K562 (cell line): ENCODE results near the gene TRIOBP. TPM values are rescaled to one million over a fixed set of nuclear protein-coding genes. Genes with fewer than 3 reads are reported as not detected.

ENCODE experiments used
- ATAC-seq: fragments of 200-7000 bp; cut with Tn5 transposase; 3 replicates; pipeline ENCODE4 v1.9.1; 2020; ENCODE audit warnings: moderate library complexity
- BruUV-seq: library from RNA; stranded (reverse); fragments of 400-500 nt; replicated peaks from 2 replicates; lab custom pipeline; 2021; lab: Mats Ljungman, UMichigan
- CTCF ChIA-PET: fragments of 300-600 bp; formaldehyde crosslinking; extraction: SDS; loops from one replicate; lab custom pipeline; 2021; ENCODE audit warnings: low intra/inter-chr PET ratio; lab: Yijun Ruan, JAX
- POLR2A ChIA-PET: fragments of 300-600, 350-650 bp; sonication (Branson Sonifier 250); formaldehyde crosslinking; extraction: SDS; loops from one replicate; lab custom pipeline; 2021; ENCODE audit warnings: antibody characterized with exemption, inconsistent platforms; lab: Yijun Ruan, JAX
- DNase-seq, 4 experiments: peaks; one replicate each; pipeline versions ENCODE4 v3.0.0 to v3.0.0-alpha.2; 2011 to 2018; ENCODE audit warnings: low spot score in 3 of 4, mixed read lengths in 3 of 4; ENCODE audit errors: extremely low read depth in 1 of 4
- FAIRE-seq: peaks from 2 replicates; lab custom pipeline; 2011; peaks lifted over from hg19 to GRCh38; lab: Jason Lieb, UNC
- H2AFZ ChIP-seq: 2 replicates; pipeline ENCODE4 v1.6.0; 2011; ENCODE audit warnings: low read depth, low read length, control low read depth, inconsistent platforms
- H3K27ac ChIP-seq: fragments of 200-600 bp; 3 replicates; pipeline ENCODE4 v1.8.0; 2011; ENCODE audit warnings: low read depth, mild to moderate bottlenecking, control low read depth, inconsistent platforms, low read length, moderate library complexity, mixed read lengths; ENCODE audit errors: extremely low read depth
- H3K27me3 ChIP-seq, 2 experiments: fragments of 300-600 bp in 1 of 2; 2 replicates in 1 of 2; 3 replicates in 1 of 2; pipeline versions ENCODE4 v1.6.0 to v1.8.0; 2011; ENCODE audit warnings: inconsistent platforms in 2 of 2, low read length in 2 of 2, mild to moderate bottlenecking in 1 of 2, mixed read lengths in 1 of 2, moderate library complexity in 1 of 2; ENCODE audit not compliant: control insufficient read depth in 2 of 2, insufficient read depth in 2 of 2
- H3K36me3 ChIP-seq: fragments of 300-600 bp; 3 replicates; pipeline ENCODE4 v1.8.0; 2011; ENCODE audit warnings: mild to moderate bottlenecking, low read length, inconsistent platforms; ENCODE audit not compliant: control insufficient read depth, insufficient read depth
- H3K4me1 ChIP-seq, 2 experiments: fragments of 200-600 bp in 1 of 2; replicated peaks in 1 of 2; 2 replicates in 1 of 2; 3 replicates in 1 of 2; pipeline versions ENCODE4 v1.5.1 to v1.8.0; 2011; ENCODE audit warnings: inconsistent platforms in 2 of 2, low read length in 2 of 2, mild to moderate bottlenecking in 1 of 2, mixed read lengths in 1 of 2, moderate library complexity in 1 of 2; ENCODE audit not compliant: control insufficient read depth in 2 of 2, insufficient read depth in 2 of 2
- H3K4me2 ChIP-seq: 2 replicates; pipeline ENCODE4 v1.6.1; 2011; ENCODE audit warnings: low read length, control low read depth, inconsistent platforms, mixed read lengths; ENCODE audit not compliant: insufficient read depth
- H3K4me3 ChIP-seq: fragments of 200-600 bp; sonication (generic), shearing (Covaris generic); 2 replicates; pipeline ENCODE4 v1.5.1; 2016; ENCODE audit warnings: control low read depth, inconsistent platforms
- H3K79me2 ChIP-seq: fragments of 200-600 bp; 3 replicates; pipeline ENCODE4 v1.8.0; 2011; ENCODE audit warnings: low read length, inconsistent platforms; ENCODE audit not compliant: control insufficient read depth, insufficient read depth
- H3K9ac ChIP-seq, 2 experiments: 2 replicates each; pipeline versions ENCODE4 v1.6.0 to v1.6.1; 2011; ENCODE audit warnings: low read depth in 2 of 2, low read length in 2 of 2, control low read depth in 1 of 2, inconsistent platforms in 1 of 2, mild to moderate bottlenecking in 1 of 2, mixed read lengths in 1 of 2; ENCODE audit not compliant: insufficient read depth in 1 of 2
- H3K9me1 ChIP-seq: one replicate; pipeline ENCODE4 v1.6.0; 2011; ENCODE audit warnings: inconsistent platforms, mild to moderate bottlenecking, low read length, moderate library complexity; ENCODE audit not compliant: control insufficient read depth, insufficient read depth
- H3K9me3 ChIP-seq: replicated peaks from 2 replicates; pipeline ENCODE4 v1.5.1; 2011; ENCODE audit warnings: low read depth, low read length, inconsistent platforms; ENCODE audit not compliant: control insufficient read depth, insufficient read depth
- H4K20me1 ChIP-seq: replicated peaks from 2 replicates; pipeline ENCODE4 v1.6.1; 2011; ENCODE audit warnings: low read length, inconsistent platforms, mixed read lengths; ENCODE audit not compliant: control insufficient read depth, insufficient read depth
- BCOR ChIP-seq: fragments of 450-650 bp; IDR thresholded peaks from 2 replicates; pipeline ENCODE4 v1.6.1; 2016
- PCBP1 ChIP-seq: fragments of 200-400 bp; formaldehyde crosslinking; IDR thresholded peaks from 2 replicates; pipeline ENCODE4 v1.6.1; 2018; ENCODE audit warnings: mild to moderate bottlenecking, low read depth, low read length; ENCODE audit not compliant: poor library complexity, severe bottlenecking
- PPARD ChIP-seq: fragments of 250-450 bp; sonication (Bioruptor Pico); IDR thresholded peaks from 2 replicates; pipeline ENCODE4 v1.8.0; 2022; ENCODE audit warnings: inconsistent platforms, mild to moderate bottlenecking, moderate library complexity
- ZBTB43 ChIP-seq: sonication (generic); formaldehyde crosslinking; IDR thresholded peaks from 2 replicates; pipeline ENCODE4 v1.8.0; 2023; ENCODE audit warnings: mild to moderate bottlenecking, missing genetic modification reagents
- ZFPM2 ChIP-seq: fragments of 250-450 bp; sonication (Bioruptor Pico); IDR thresholded peaks from 2 replicates; pipeline ENCODE4 v1.5.1; 2022; ENCODE audit warnings: mild to moderate bottlenecking
- ZKSCAN1 ChIP-seq: fragments of 150-350 bp; IDR thresholded peaks from 2 replicates; pipeline ENCODE4 v1.6.1; 2016; ENCODE audit warnings: low read depth, low read length
- WGBS: fragments of 100-300 bp; shearing (Covaris generic); methylation state at CpG from one replicate; pipeline ENCODE4 v1.1.6; 2016; ENCODE audit warnings: low coverage, mixed read lengths; ENCODE audit not compliant: insufficient coverage; ENCODE audit errors: missing lambda C conversion rate; 5-methylcytosine and 5-hydroxymethylcytosine counted together
- in situ Hi-C: fragments of 300-500 bp; cut with MboI; formaldehyde crosslinking; loops from 4 replicates; pipeline ENCODE4 v1.15.0; 2018; ENCODE audit warnings: inconsistent platforms, mixed read lengths
- intact Hi-C: fragments of 100-400 bp; cut with micrococcal nuclease; formaldehyde crosslinking; loops from 2 replicates; pipeline ENCODE4 v1.14.2; 2022
- polyA plus RNA-seq, 8 experiments: library from polyadenylated mRNA; depleted of rRNA in 4 of 8; stranded (reverse) in 5 of 8; unstranded in 3 of 8; fragments of >200 nt; fragmentation: Nextera tagmentation in 2 of 8; fragmentation: Illumina TruSeq in 1 of 8; extraction: Ambion mirVana in 2 of 8; extraction: Trizol in 1 of 8; gene quantifications; 2 replicates each; pipeline versions ENCODE4 v1.2.1 to v1.2.3, GENCODE V29; 2011 to 2014; ENCODE audit warnings: inconsistent platforms in 1 of 8, missing spikeins in 1 of 8
- total RNA-seq, 7 experiments: library from RNA; depleted of rRNA in 6 of 7; stranded (reverse); fragments of >200 nt in 6 of 7; fragmentation: Illumina TruSeq in 2 of 7; extraction: Trizol in 2 of 7; gene quantifications; 2 replicates each; pipeline versions ENCODE4 v1.2.1 to v1.2.3, GENCODE V29; 2011 to 2021; ENCODE audit warnings: low replicate concordance in 1 of 7

The TRIOBP gene
- total and polyA plus RNA-seq, 9 of the 15 experiments (the other 6 are each of a cell fraction or from before 2014, with no cell fraction given), result 0.24 to 13.8 (median 5.5) TPM

- WGBS, result 77% methylated on average over 8 of the region's 12 CpGs
- DNase-seq, result no peak
- no TSS peak for BruUV-seq
- H3K4me3 ChIP-seq, result no peak overlapping the region
- FAIRE-seq, result no peak
- H3K4me2 ChIP-seq, result 0 out of 2 replicates have a peak overlapping the region, but pooled peaks have one; percentile 37
- H3K9ac ChIP-seq, result peak overlapping the region in 1 of 2 experiments; percentile 68; a peak in 2 of 4 replicates
- H3K9me1 ChIP-seq, result no peaks in the 10 kb centered on the region
- peaks cover 2 to 57% of the 10 kb centered on the region in 2 experiments; a peak in 3 of 5 replicates for H3K4me1 ChIP-seq
- ChIA-PET POLR2A (interaction anchor here (1.2 to 2.1 kb wide), 2 partner anchors 13 to 15 kb away, joined by 3 to 10 read pairs; no protein-coding TSS in a partner anchor), CTCF (no interaction called here)
- in situ Hi-C loops (no loop called here), intact Hi-C loops (no loop called here)
- H3K36me3 ChIP-seq, result peaks cover 5% of the 10 kb centered on the region; the same call in 1 of the 3 replicates
- peaks cover 23% of the 10 kb centered on the region for H3K79me2 ChIP-seq
- TF ChIP-seq PPARD (CRISPR knock-in tag), result no peak
- no peak for TF ChIP-seq ZFPM2 (CRISPR knock-in tag)
- TF ChIP-seq PCBP1, result no peak
- TF ChIP-seq ZKSCAN1, result 0 out of 2 replicates have a peak, but pooled peaks have one; percentile 40
- peak; percentile 51; the same call in 1 of the 2 replicates for TF ChIP-seq BCOR
- no peak for TF ChIP-seq ZBTB43 (CRISPR knock-in tag)
- no peaks in the 10 kb centered on the region for H3K27me3 ChIP-seq
- H4K20me1 ChIP-seq, result no peaks in the 10 kb centered on the region
- no peak for ATAC-seq
- no peak overlapping the region for H2AFZ ChIP-seq
- H3K27ac ChIP-seq, result peak overlapping the region; percentile 74; the same call in 2 of the 3 replicates
- no peaks in the 10 kb centered on the region for H3K9me3 ChIP-seq
Measured at GRCh38 chr22:37674248-37674647, 22.6 kb upstream of the TRIOBP start.
